H1 (cell line): ENCODE results near the gene SNED1. TPM values are rescaled to one million over a fixed set of nuclear protein-coding genes. Genes with fewer than 3 reads are reported as not detected.

Experiments used
- CHD7 ChIP-seq: fragments of 300-600 bp; sonication (generic); IDR thresholded peaks from 2 replicates; pipeline ENCODE4 v1.7.1; 2012; ENCODE audit warnings: low read length, moderate library complexity, mild to moderate bottlenecking, inconsistent platforms; ENCODE audit not compliant: insufficient replicate concordance
- EP300 ChIP-seq, 2 experiments: IDR thresholded peaks; 1 replicate in 1 of 2; 2 replicates in 1 of 2; pipeline ENCODE4 v1.6.1; 2011 to 2012; ENCODE audit warnings: low read depth in 2 of 2, low read length in 2 of 2, mild to moderate bottlenecking in 2 of 2, borderline replicate concordance in 1 of 2, inconsistent platforms in 1 of 2, moderate library complexity in 1 of 2
- EZH2 ChIP-seq: fragments of 200-600 bp; sonication (generic); IDR thresholded peaks from 2 replicates; pipeline ENCODE4 v1.7.1; 2012; ENCODE audit warnings: low read depth, mild to moderate bottlenecking, moderate library complexity, low read length, inconsistent platforms; ENCODE audit not compliant: severe bottlenecking
- GTF2F1 ChIP-seq: IDR thresholded peaks from 2 replicates; pipeline ENCODE4 v1.6.1; 2012; ENCODE audit warnings: low read depth, low read length, improper control_type of control experiment, borderline replicate concordance
- HDAC2 ChIP-seq, 2 experiments: fragments of 300-600 bp in 1 of 2; sonication (generic) in 1 of 2; IDR thresholded peaks; 2 replicates each; pipeline ENCODE4 v1.6.1; 2011 to 2012; ENCODE audit warnings: low read depth in 2 of 2, low read length in 2 of 2, mild to moderate bottlenecking in 2 of 2, moderate library complexity in 2 of 2, borderline replicate concordance in 1 of 2, inconsistent platforms in 1 of 2
- KDM5A ChIP-seq: fragments of 200-600 bp; IDR thresholded peaks from 2 replicates; pipeline ENCODE4 v1.7.1; 2012; ENCODE audit warnings: mild to moderate bottlenecking, low read length, inconsistent platforms, mixed read lengths
- PHF8 ChIP-seq: fragments of 200-600 bp; sonication (generic); conservative IDR thresholded peaks from 2 replicates; pipeline ENCODE4 v1.7.1; 2012; ENCODE audit warnings: low read depth, mild to moderate bottlenecking, inconsistent platforms, low read length, moderate library complexity
- polyA plus RNA-seq, 7 experiments: library from polyadenylated mRNA; depleted of rRNA in 3 of 7; stranded (reverse) in 5 of 7; unstranded in 2 of 7; fragments of >200 nt in 5 of 7; fragments of 200-250 nt in 2 of 7; gene quantifications; 1 replicate in 5 of 7; 2 replicates in 1 of 7; 4 replicates in 1 of 7; pipeline versions ENCODE4 v1.2.1 to v1.2.3, GENCODE V29; 2011 to 2013; ENCODE audit warnings: missing spikeins in 2 of 7, mixed read lengths in 2 of 7
- total RNA-seq: library from RNA; stranded (reverse); fragmentation: NEBNext Ultra II Directional; extraction: Animal tissue kit (Norgen Biotek cat#: 25700); gene quantifications from 2 replicates; pipeline ENCODE4 v1.2.1, GENCODE V29; 2021

The SNED1 gene
- total and polyA plus RNA-seq, 2 of the 8 experiments (the other 6 are each of a cell fraction or from before 2014, with no cell fraction given): 1.9 TPM

- TF ChIP-seq CHD7 (no peak), KDM5A (no peak), HDAC2 (IDR thresholded peaks at IDR 0.05; ENCODE audit: borderline replicate concordance in 1 of 2, low read depth in 2 of 2, low read length in 2 of 2) (no peak), GTF2F1 (no peak), EZH2 (no peak), PHF8 (no peak), EP300 (IDR thresholded peaks at IDR 0.05; ENCODE audit: borderline replicate concordance in 1 of 2, low read depth in 2 of 2, low read length in 2 of 2) (no peak)
Measured at GRCh38 chr2:241000831-241001321, 2.5 kb downstream of the SNED1 start (continued).
